GM06990 (cell line): ENCODE measurements around the gene CD300H.

Experiments
- DNase-seq: peaks from one replicate; pipeline ENCODE4 v3.0.0-alpha.2; 2011; ENCODE audit not compliant: insufficient read length; ENCODE audit errors: extremely low read depth
- H3K27me3 ChIP-seq: replicated peaks from 2 replicates; pipeline ENCODE4 v1.6.0; 2011; ENCODE audit warnings: low read length; ENCODE audit not compliant: control insufficient read depth, insufficient read depth
- H3K36me3 ChIP-seq: 2 replicates; pipeline ENCODE4 v1.5.1; 2011; ENCODE audit warnings: low read length; ENCODE audit not compliant: control insufficient read depth, insufficient read depth
- H3K4me3 ChIP-seq: replicated peaks from 2 replicates; pipeline ENCODE4 v1.5.1; 2011; ENCODE audit warnings: low read depth, mild to moderate bottlenecking, control low read depth, low read length
- TF ChIP-seq, protein P1 (sequence below): IDR thresholded peaks from 2 replicates; pipeline ENCODE4 v1.5.1; 2011; ENCODE audit warnings: low read length, control low read depth, mild to moderate bottlenecking, inconsistent platforms; ENCODE audit not compliant: insufficient read depth, poor library complexity, severe bottlenecking

The CD300H gene

DNA sequence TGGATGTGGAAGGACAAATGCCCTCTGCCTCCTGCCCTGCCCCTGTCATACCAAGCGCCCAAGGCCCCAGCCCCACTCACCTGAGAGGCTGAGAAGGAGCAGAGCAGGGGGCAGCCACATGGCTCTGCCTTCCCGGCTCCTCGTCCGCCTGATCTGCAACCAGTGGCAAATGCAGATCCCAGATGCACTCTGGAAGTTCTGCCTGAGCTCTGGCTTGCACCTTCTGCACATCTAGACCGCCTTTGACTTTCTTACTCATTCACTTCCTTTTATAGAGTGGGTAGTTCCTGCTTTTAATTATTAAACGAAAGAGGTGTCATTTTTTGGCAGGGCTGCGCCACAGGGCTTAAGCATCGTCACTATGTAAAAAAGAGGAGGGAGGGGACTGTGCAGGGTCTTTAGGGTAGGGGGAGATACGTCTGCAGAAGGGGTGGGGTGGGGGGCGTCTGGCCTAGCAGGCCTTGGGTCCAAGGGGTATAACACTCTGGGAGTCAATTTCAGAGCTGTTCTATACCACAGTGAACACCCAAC lies 36.0 kb downstream of the CD300H start, which contains the start of gene CD300LB:
TSS of gene CD300LB (minus strand) at position 245 of the 531 bp plus-strand sequence. CDS start at position 120, 125 bp downstream.
- Histone ChIP-seq H3K4me3 (no peak within 1 kb of the TSS), H3K36me3 (no peaks in the 10 kb centered on the region), H3K27me3 (no peaks in the 10 kb centered on the region)
- TF ChIP-seq, protein P1, sequence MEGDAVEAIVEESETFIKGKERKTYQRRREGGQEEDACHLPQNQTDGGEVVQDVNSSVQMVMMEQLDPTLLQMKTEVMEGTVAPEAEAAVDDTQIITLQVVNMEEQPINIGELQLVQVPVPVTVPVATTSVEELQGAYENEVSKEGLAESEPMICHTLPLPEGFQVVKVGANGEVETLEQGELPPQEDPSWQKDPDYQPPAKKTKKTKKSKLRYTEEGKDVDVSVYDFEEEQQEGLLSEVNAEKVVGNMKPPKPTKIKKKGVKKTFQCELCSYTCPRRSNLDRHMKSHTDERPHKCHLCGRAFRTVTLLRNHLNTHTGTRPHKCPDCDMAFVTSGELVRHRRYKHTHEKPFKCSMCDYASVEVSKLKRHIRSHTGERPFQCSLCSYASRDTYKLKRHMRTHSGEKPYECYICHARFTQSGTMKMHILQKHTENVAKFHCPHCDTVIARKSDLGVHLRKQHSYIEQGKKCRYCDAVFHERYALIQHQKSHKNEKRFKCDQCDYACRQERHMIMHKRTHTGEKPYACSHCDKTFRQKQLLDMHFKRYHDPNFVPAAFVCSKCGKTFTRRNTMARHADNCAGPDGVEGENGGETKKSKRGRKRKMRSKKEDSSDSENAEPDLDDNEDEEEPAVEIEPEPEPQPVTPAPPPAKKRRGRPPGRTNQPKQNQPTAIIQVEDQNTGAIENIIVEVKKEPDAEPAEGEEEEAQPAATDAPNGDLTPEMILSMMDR: no peak
- DNase-seq: no peak

DNA sequence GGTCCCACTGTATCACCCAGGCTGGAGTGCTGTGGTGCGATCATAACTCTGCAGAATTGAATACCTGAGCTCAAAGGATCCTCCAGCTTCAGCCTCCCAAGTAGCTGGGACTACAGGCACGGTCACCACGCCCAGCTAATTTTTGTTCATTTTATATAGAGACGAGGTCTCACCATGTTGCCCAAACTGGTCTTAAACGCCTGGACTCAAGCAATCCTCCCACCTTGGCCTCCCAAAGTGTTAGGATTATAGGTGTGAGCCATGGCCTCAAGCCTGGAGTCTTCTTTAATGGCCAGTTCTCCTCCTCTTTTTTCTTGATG lies 36.5 kb downstream of the CD300H start:
- H3K4me3 ChIP-seq: no peak overlapping the region
- no peaks in the 10 kb centered on the region for H3K36me3 ChIP-seq
- TF ChIP-seq, protein P1: no peak
- no peaks in the 10 kb centered on the region for H3K27me3 ChIP-seq
- DNase-seq: no peak

DNA sequence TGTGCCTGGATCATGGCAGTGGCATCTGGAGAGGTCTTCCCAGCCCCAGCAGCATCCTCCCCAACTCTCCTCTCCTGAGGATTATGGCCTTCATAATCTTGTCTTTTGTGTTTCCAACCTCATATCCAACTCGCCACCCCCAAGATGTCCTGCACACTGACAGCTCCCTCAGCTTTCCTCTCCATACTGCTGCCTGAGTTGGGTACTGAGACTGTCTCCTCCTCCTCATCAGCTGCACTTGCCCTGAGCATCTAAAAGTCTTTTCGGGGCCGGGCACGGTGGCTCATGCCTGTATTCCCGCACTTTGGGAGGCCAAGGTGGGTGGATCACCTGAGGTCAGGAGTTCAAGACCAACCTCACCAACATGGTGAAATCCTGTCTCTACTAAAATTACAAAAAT lies 38.1 kb downstream of the CD300H start:
- H3K36me3 ChIP-seq: no peaks in the 10 kb centered on the region
- no peak for DNase-seq
- no peaks in the 10 kb centered on the region for H3K27me3 ChIP-seq
- TF ChIP-seq, protein P1: no peak
- H3K4me3 ChIP-seq: no peak overlapping the region

DNA sequence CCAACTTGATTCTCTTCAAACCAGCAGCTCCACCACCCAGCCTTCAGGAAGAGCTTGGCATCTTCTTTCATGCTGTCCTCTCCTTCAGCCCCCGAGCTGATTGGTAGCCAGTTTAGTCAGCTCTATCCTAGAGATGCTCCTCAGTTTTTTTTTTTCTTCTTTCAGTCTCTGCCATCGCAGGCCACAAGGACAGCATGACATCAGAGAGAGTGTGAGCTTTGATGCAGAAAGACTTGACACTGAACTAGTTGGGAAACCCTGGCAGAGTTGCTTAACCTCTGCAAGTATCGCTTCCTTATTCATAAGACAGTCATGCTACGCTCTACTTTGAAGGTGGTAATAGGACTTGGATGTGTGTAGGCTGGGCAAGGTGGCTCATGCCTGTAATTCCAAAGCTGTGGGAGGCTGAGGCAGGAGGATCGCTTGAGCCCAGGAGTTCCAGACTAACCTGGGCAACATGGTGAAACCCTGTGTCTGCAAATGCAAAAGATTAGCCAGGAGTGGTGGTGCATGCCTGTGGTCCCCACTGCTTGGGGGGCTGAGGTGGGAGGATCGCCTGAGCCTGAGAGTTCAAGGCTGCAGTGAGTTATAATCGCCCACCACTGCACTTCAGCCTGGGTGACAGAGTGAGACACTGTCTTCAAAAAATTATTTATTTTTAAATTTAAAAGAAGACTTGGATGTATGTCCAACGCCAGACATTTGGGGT lies 38.7 kb downstream of the CD300H start:
- TF ChIP-seq, protein P1: no peak
- Histone ChIP-seq H3K36me3 (no peaks in the 10 kb centered on the region), H3K4me3 (no peak overlapping the region), H3K27me3 (no peaks in the 10 kb centered on the region)
- DNase-seq: peak; percentile 46

DNA sequence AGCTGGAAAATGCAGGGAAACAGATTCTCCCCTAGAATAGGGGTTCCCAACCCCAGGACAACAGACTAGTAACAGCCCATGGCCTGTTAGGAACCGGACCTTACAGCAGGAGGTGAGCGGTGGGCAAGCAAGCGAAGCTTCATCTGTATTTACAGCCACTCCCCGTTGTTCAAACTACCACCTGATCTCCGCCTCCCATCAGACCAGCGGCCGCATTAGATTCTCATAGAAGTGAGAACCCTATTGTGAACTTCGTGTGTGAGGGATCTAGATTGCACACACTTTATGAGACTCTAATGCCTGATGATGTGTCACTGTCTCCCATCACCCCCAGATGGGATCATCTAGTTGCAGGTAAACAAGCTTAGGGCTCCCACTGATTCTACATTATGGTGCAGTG lies 39.6 kb downstream of the CD300H start:
- peaks cover 1% of the 10 kb centered on the region; the same call in 1 of the 2 replicates for H3K27me3 ChIP-seq
- DNase-seq: no peak
- no peaks in the 10 kb centered on the region for H3K36me3 ChIP-seq
- no peak overlapping the region for H3K4me3 ChIP-seq
- TF ChIP-seq, protein P1: no peak

DNA sequence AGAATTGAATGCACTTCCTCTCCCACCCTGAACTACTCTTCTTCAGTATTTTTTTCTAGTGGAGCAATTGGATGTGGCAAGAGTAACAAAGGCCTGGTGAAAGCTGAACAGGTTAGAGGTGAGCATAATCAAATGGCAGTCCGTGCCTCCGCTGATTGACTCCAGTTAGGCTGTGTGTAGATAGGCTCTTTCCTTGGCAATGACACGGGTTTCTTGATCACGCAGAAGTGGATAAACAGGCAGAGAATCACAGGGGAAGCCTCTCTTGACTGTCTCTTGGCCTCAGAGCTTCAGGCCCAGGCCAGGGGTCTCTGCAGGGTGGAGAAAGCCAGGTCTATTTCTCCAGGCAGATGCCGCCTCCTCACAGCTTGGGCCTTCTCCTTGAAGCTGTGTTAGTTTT lies 40.2 kb downstream of the CD300H start:
- TF ChIP-seq, protein P1: no peak
- DNase-seq: no peak
- H3K27me3 ChIP-seq: peaks cover 3% of the 10 kb centered on the region
- no peaks in the 10 kb centered on the region for H3K36me3 ChIP-seq
- H3K4me3 ChIP-seq: no peak overlapping the region
